Rectal smooth muscle tissue (tissue), 1 donor: ENCODE data around the gene TMEM123.

Experiments
- H3K27ac ChIP-seq: one replicate; pipeline ENCODE4 v1.7.0; 2013; ENCODE audit warnings: low read depth, low read length, inconsistent platforms
- H3K27me3 ChIP-seq: one replicate; pipeline ENCODE4 v1.7.0; 2013; ENCODE audit warnings: low read length; ENCODE audit not compliant: control insufficient read depth, insufficient read depth
- H3K36me3 ChIP-seq: one replicate; pipeline ENCODE4 v1.7.0; 2013; ENCODE audit warnings: low read length; ENCODE audit not compliant: control insufficient read depth, insufficient read depth
- H3K4me1 ChIP-seq: one replicate; pipeline ENCODE4 v1.7.0; 2013; ENCODE audit warnings: low read length; ENCODE audit not compliant: control insufficient read depth, insufficient read depth
- H3K4me3 ChIP-seq: one replicate; pipeline ENCODE4 v1.7.0; 2013; ENCODE audit warnings: low read length
- H3K9ac ChIP-seq: one replicate; pipeline ENCODE4 v1.7.0; 2013; ENCODE audit warnings: low read length

The TMEM123 gene

GRCh38 chr11:102452461-102453301, at the start of gene TMEM123:
Gene TMEM123 (minus strand): TSS chr11:102452765. CDS start chr11:102452623, 142 bp downstream.
- Histone ChIP-seq H3K27ac (peak within 1 kb of the TSS; percentile 93), H3K4me1 (peaks cover 23% of the 10 kb centered on the region), H3K4me3 (peak within 1 kb of the TSS; percentile 97), H3K27me3 (no peaks in the 10 kb centered on the region), H3K9ac (peak within 1 kb of the TSS; percentile 61), H3K36me3 (peaks cover 5% of the 10 kb centered on the region)

DNA sequence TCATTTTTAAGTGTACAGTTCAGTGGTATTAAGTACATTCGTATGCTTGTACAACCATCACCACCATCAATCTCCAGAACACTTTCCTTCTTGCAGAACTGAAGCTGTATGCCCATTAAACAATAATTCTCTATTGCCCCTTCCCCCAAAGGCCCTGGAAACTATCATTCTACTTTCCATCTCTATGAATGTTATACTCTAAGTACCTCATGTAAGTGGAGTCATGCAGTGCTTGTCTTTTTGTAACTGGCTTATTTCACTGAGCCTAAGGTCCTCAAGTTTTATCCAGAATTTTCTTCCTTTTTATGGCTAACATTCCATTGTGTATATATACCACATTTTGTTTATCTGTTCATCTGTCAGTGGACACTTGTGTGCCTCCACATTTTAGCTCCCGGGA, 48.3 kb upstream of the TMEM123 start:
- Histone ChIP-seq H3K4me1 (peaks cover 17% of the 10 kb centered on the region), H3K36me3 (no peaks in the 10 kb centered on the region), H3K9ac (no peak overlapping the region), H3K27me3 (no peaks in the 10 kb centered on the region), H3K4me3 (no peak overlapping the region), H3K27ac (peak overlapping the region; percentile 40)

GRCh38 chr11:102499931-102500330, 47.4 kb upstream of the TMEM123 start:
- Histone ChIP-seq H3K27ac (peak overlapping the region; percentile 32), H3K9ac (no peak overlapping the region), H3K4me1 (peaks cover 20% of the 10 kb centered on the region), H3K4me3 (no peak overlapping the region), H3K27me3 (no peaks in the 10 kb centered on the region), H3K36me3 (no peaks in the 10 kb centered on the region)

GRCh38 chr11:102499151-102499550, 46.6 kb upstream of the TMEM123 start:
- Histone ChIP-seq H3K27ac (peak overlapping the region; percentile 6), H3K36me3 (no peaks in the 10 kb centered on the region), H3K27me3 (no peaks in the 10 kb centered on the region), H3K4me3 (no peak overlapping the region), H3K4me1 (peaks cover 20% of the 10 kb centered on the region), H3K9ac (no peak overlapping the region)

GRCh38 chr11:102497061-102497460, 44.5 kb upstream of the TMEM123 start:
- Histone ChIP-seq H3K4me1 (peaks cover 20% of the 10 kb centered on the region), H3K27ac (no peak overlapping the region)

GRCh38 chr11:102495161-102496042, 42.8 kb upstream of the TMEM123 start:
- Histone ChIP-seq H3K4me3 (peak overlapping the region; percentile 8), H3K36me3 (no peaks in the 10 kb centered on the region), H3K27ac (no peak overlapping the region), H3K4me1 (peaks cover 12% of the 10 kb centered on the region), H3K27me3 (no peaks in the 10 kb centered on the region), H3K9ac (no peak overlapping the region)

More at GRCh38 chr11:102497061-102497460, 44.5 kb upstream of the TMEM123 start:
- Histone ChIP-seq H3K4me3 (no peak overlapping the region), H3K27me3 (no peaks in the 10 kb centered on the region), H3K9ac (no peak overlapping the region), H3K36me3 (no peaks in the 10 kb centered on the region)

GRCh38 chr11:102494216-102494615, 41.7 kb upstream of the TMEM123 start:
- Histone ChIP-seq H3K4me3 (no peak overlapping the region), H3K4me1 (peaks cover 3% of the 10 kb centered on the region), H3K27me3 (no peaks in the 10 kb centered on the region), H3K9ac (no peak overlapping the region), H3K27ac (no peak overlapping the region), H3K36me3 (no peaks in the 10 kb centered on the region)

- no peak overlapping the region for H3K9ac ChIP-seq
- H3K27me3 ChIP-seq, result no peaks in the 10 kb centered on the region
- no peaks in the 10 kb centered on the region for H3K36me3 ChIP-seq
- H3K27ac ChIP-seq, result no peak overlapping the region
- peaks cover 3% of the 10 kb centered on the region for H3K4me1 ChIP-seq
- no peak overlapping the region for H3K4me3 ChIP-seq
Observed at GRCh38 chr11:102493524-102493923, 41.0 kb upstream of the TMEM123 start.

DNA sequence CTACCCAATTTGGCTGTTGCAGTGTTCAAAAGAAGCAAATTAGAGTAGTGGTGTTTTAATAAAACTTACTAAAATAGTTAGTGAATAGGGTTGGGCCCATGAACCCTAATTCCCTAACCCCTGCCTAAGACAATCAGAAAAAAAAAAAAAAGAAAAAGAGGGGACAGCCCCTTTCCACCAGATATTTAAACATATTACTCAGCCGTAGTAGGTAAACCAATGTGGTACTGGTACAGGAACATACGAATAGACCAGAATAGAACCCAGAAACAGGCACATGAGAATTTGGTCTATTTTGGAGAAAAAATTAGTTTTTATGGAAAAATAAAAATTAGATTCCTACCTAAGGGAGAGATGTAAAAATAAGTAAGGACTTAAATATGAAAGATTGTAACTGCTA, 39.4 kb upstream of the TMEM123 start:
- Histone ChIP-seq H3K9ac (no peak overlapping the region), H3K36me3 (no peaks in the 10 kb centered on the region), H3K4me3 (no peak overlapping the region), H3K27me3 (no peaks in the 10 kb centered on the region), H3K4me1 (peaks cover 3% of the 10 kb centered on the region), H3K27ac (no peak overlapping the region)

GRCh38 chr11:102489186-102490145, 36.9 kb upstream of the TMEM123 start:
- no peaks in the 10 kb centered on the region for H3K36me3 ChIP-seq
- no peaks in the 10 kb centered on the region for H3K4me1 ChIP-seq
- H3K27me3 ChIP-seq, result no peaks in the 10 kb centered on the region
- no peak overlapping the region for H3K4me3 ChIP-seq
- no peak overlapping the region for H3K27ac ChIP-seq
- no peak overlapping the region for H3K9ac ChIP-seq

- H3K4me1 ChIP-seq, result no peaks in the 10 kb centered on the region
- no peak overlapping the region for H3K4me3 ChIP-seq
- H3K9ac ChIP-seq, result no peak overlapping the region
- no peak overlapping the region for H3K27ac ChIP-seq
- no peaks in the 10 kb centered on the region for H3K27me3 ChIP-seq
- no peaks in the 10 kb centered on the region for H3K36me3 ChIP-seq
Observed at GRCh38 chr11:102488208-102488607, 35.6 kb upstream of the TMEM123 start.
